ENCODE data around the gene SLC44A2. TPM values are rescaled to one million over a fixed set of nuclear protein-coding genes. Genes with fewer than 3 reads are reported as not detected.

Gene SLC44A2
- total RNA-seq, 1 experiment from 2014 or later: 31.5 TPM

- Histone ChIP-seq H3K4me3 (ENCODE audit: low read depth in 2 of 2, low read length in 2 of 2) (no peak overlapping the region), H3K4me1 (ENCODE audit: control insufficient read depth, insufficient read depth, low read length) (peaks cover 5% of the 10 kb centered on the region; the same call in 1 of the 2 replicates), H3K36me3 (ENCODE audit: control insufficient read depth, insufficient read depth, low read length) (no peaks in the 10 kb centered on the region), H3K27me3 (ENCODE audit: control insufficient read depth, insufficient read depth, low read length) (no peaks in the 10 kb centered on the region), H3K9me3 (ENCODE audit: control insufficient read depth, insufficient read depth, low read depth, low read length) (no peaks in the 10 kb centered on the region), H3K27ac (ENCODE audit: low read length) (no peak overlapping the region)
- ATAC-seq: no peak
- intact Hi-C loops (cut with micrococcal nuclease; ENCODE audit: unreplicated experiment) (loop anchor here (1.0 kb wide), 1 partner anchor 63 kb away; no protein-coding TSS in a partner anchor), in situ Hi-C loops (cut with HindIII; ENCODE audit: low pct_unique_long_range_greater_than_20kb, low sequenced_read_pairs) (no loop called here)
- ChIA-PET CTCF (interaction anchor here (0.8 to 2.8 kb wide), 5 partner anchors 9 to 63 kb away, joined by 3 to 49 read pairs (median 4); no protein-coding TSS in a partner anchor), POLR2A (interaction anchor here (0.6 kb wide), 1 partner anchor 73 kb away, joined by 5 read pairs; no protein-coding TSS in a partner anchor)
- no peak for DNase-seq (ENCODE audit: low read depth, low spot score)
- BruUV-seq (replicated peaks): TSS peak; percentile 83
- TF ChIP-seq CTCF (IDR thresholded peaks at IDR 0.05) (no peak), TCF7L2 (IDR thresholded peaks at IDR 0.05; ENCODE audit: low read depth, low read length) (no peak), SIN3A (IDR thresholded peaks at IDR 0.05; ENCODE audit: borderline replicate concordance, insufficient read depth, low read depth, low read length) (no peak), POLR2AphosphoS5 (IDR thresholded peaks at IDR 0.05; ENCODE audit: low read depth, low read length) (no peak)
- TF ChIP-seq, protein P1, sequence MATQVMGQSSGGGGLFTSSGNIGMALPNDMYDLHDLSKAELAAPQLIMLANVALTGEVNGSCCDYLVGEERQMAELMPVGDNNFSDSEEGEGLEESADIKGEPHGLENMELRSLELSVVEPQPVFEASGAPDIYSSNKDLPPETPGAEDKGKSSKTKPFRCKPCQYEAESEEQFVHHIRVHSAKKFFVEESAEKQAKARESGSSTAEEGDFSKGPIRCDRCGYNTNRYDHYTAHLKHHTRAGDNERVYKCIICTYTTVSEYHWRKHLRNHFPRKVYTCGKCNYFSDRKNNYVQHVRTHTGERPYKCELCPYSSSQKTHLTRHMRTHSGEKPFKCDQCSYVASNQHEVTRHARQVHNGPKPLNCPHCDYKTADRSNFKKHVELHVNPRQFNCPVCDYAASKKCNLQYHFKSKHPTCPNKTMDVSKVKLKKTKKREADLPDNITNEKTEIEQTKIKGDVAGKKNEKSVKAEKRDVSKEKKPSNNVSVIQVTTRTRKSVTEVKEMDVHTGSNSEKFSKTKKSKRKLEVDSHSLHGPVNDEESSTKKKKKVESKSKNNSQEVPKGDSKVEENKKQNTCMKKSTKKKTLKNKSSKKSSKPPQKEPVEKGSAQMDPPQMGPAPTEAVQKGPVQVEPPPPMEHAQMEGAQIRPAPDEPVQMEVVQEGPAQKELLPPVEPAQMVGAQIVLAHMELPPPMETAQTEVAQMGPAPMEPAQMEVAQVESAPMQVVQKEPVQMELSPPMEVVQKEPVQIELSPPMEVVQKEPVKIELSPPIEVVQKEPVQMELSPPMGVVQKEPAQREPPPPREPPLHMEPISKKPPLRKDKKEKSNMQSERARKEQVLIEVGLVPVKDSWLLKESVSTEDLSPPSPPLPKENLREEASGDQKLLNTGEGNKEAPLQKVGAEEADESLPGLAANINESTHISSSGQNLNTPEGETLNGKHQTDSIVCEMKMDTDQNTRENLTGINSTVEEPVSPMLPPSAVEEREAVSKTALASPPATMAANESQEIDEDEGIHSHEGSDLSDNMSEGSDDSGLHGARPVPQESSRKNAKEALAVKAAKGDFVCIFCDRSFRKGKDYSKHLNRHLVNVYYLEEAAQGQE (IDR thresholded peaks at IDR 0.05; ENCODE audit: insufficient read depth in 1 of 2, low read depth in 2 of 2, low read length in 1 of 2): no peak
Measured at GRCh38 chr19:10643968-10644259, 18.6 kb downstream of the SLC44A2 start.

DNA sequence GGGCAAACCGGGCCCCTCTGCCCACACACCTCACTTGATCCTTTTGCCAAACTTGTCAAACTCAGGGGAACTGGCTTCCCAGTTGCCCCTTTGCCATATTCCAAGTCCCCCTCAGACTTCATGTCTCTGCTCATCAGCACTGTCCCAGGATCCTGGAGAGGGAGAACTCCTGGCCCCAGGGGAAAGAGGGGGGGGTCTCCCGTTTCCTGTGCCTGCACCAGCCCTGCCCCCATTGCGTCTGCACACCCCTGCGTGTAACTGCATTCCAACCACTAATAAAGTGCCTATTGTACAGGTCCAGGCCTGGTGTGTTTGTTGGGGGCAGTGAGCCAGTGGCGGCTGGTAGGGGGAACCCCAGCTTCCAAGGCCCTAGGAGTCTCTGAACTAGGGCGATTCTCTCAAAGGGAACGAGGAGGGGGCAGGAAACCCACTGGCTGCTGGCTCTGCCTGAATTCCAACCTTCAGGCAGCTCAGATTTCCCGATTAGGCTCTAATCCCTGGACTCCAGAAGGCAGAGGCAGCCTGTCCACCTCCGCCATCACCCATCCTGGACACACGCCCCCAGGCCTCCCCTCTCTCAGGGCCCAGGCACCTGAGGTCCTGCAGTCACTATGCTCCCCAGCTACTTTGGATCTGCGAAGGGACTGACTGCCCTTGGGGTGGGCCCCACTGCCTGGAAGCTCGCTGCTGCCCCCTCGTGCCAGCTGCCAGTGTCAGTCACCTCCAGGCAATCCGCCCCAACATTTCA lies 19.1 kb downstream of the SLC44A2 start:
- no TSS peak for BruUV-seq (replicated peaks)
- POLR2A ChIA-PET: interaction anchor here (0.6 to 0.7 kb wide), 2 partner anchors 73 to 681 kb away, joined by 5 to 9 read pairs; no protein-coding TSS in a partner anchor
- intact Hi-C loops (cut with micrococcal nuclease; ENCODE audit: unreplicated experiment) (loop anchor here (1.0 kb wide), 1 partner anchor 63 kb away; no protein-coding TSS in a partner anchor), in situ Hi-C loops (cut with HindIII; ENCODE audit: low pct_unique_long_range_greater_than_20kb, low sequenced_read_pairs) (no loop called here)
- Histone ChIP-seq H3K36me3 (ENCODE audit: control insufficient read depth, insufficient read depth, low read length) (no peaks in the 10 kb centered on the region), H3K4me3 (ENCODE audit: low read depth in 2 of 2, low read length in 2 of 2) (no peak overlapping the region), H3K4me1 (ENCODE audit: control insufficient read depth, insufficient read depth, low read length) (peaks cover 5% of the 10 kb centered on the region; the same call in 1 of the 2 replicates), H3K27ac (ENCODE audit: low read length) (no peak overlapping the region), H3K27me3 (ENCODE audit: control insufficient read depth, insufficient read depth, low read length) (no peaks in the 10 kb centered on the region), H3K9me3 (ENCODE audit: control insufficient read depth, insufficient read depth, low read depth, low read length) (no peaks in the 10 kb centered on the region)
- DNase-seq (ENCODE audit: low read depth, low spot score) (peak; percentile 27), ATAC-seq (peak; percentile 97)
- TF ChIP-seq CTCF (IDR thresholded peaks at IDR 0.05): peak; percentile 91
- no peak for TF ChIP-seq SIN3A (IDR thresholded peaks at IDR 0.05; ENCODE audit: borderline replicate concordance, insufficient read depth, low read depth, low read length)
- TF ChIP-seq, protein P1 (IDR thresholded peaks at IDR 0.05; ENCODE audit: insufficient read depth in 1 of 2, low read depth in 2 of 2, low read length in 1 of 2): no peak
- TF ChIP-seq TCF7L2 (IDR thresholded peaks at IDR 0.05; ENCODE audit: low read depth, low read length): no peak
- CTCF ChIA-PET: interaction anchor here (0.5 to 2.8 kb wide), 12 partner anchors 9 to 599 kb away, joined by 3 to 49 read pairs (median 5); no protein-coding TSS in a partner anchor
